K562 (cell line): Measurements from ENCODE around the gene SRC. TPM values are rescaled to one million over a fixed set of nuclear protein-coding genes. Genes with fewer than 3 reads are reported as not detected.

Experiments used
- CXXC5 ChIP-seq: fragments of 250-450 bp; sonication (Bioruptor Pico); IDR thresholded peaks from 2 replicates; pipeline ENCODE4 v1.8.0; 2022; ENCODE audit warnings: inconsistent platforms, mild to moderate bottlenecking, moderate library complexity
- FOXP1 ChIP-seq: sonication (generic); formaldehyde crosslinking; IDR thresholded peaks from 2 replicates; pipeline ENCODE4 v1.8.0; 2022; ENCODE audit warnings: mild to moderate bottlenecking, missing genetic modification reagents
- HEY1 ChIP-seq: fragments of 250-450 bp; sonication (Bioruptor Pico); IDR thresholded peaks from 2 replicates; pipeline ENCODE4 v1.5.0; 2020; ENCODE audit warnings: mild to moderate bottlenecking, moderate library complexity, borderline replicate concordance
- MEIS2 ChIP-seq: fragments of 450-650 bp; IDR thresholded peaks from 2 replicates; pipeline ENCODE4 v1.6.1; 2014; ENCODE audit warnings: mild to moderate bottlenecking; ENCODE audit not compliant: partially characterized antibody
- NFIC ChIP-seq: fragments of 450-650 bp; IDR thresholded peaks from 2 replicates; pipeline ENCODE4 v1.6.1; 2017; ENCODE audit warnings: mild to moderate bottlenecking, inconsistent platforms
- NR4A1 ChIP-seq, 2 experiments: fragments of 250-450 bp in 1 of 2; fragments of 450-650 bp in 1 of 2; sonication (Bioruptor Pico) in 1 of 2; IDR thresholded peaks; 2 replicates each; pipeline versions ENCODE4 v1.4.0 to v1.6.1; 2016 to 2020; ENCODE audit warnings: mild to moderate bottlenecking in 2 of 2, missing compliant biosample characterization in 1 of 2, missing genetic modification characterization in 1 of 2, moderate library complexity in 1 of 2
- RBM15 ChIP-seq: fragments of 200-400 bp; formaldehyde crosslinking; IDR thresholded peaks from 2 replicates; pipeline ENCODE4 v1.6.1; 2018; ENCODE audit warnings: mild to moderate bottlenecking, low read length, moderate library complexity; ENCODE audit not compliant: insufficient read depth
- RBM22 ChIP-seq: fragments of 200-400 bp; formaldehyde crosslinking; IDR thresholded peaks from 2 replicates; pipeline ENCODE4 v1.6.1; 2018; ENCODE audit warnings: low read length, low read depth; ENCODE audit not compliant: poor library complexity, severe bottlenecking
- TRIM28 ChIP-seq: fragments of 450-650 bp; IDR thresholded peaks from 2 replicates; pipeline ENCODE4 v1.6.1; 2017
- ZZZ3 ChIP-seq: fragments of 450-650 bp; IDR thresholded peaks from 2 replicates; pipeline ENCODE4 v1.6.1; 2016; ENCODE audit warnings: antibody characterized with exemption, mild to moderate bottlenecking, moderate library complexity
- polyA plus RNA-seq, 8 experiments: library from polyadenylated mRNA; depleted of rRNA in 4 of 8; stranded (reverse) in 5 of 8; unstranded in 3 of 8; fragments of >200 nt; fragmentation: Nextera tagmentation in 2 of 8; fragmentation: Illumina TruSeq in 1 of 8; extraction: Ambion mirVana in 2 of 8; extraction: Trizol in 1 of 8; gene quantifications; 2 replicates each; pipeline versions ENCODE4 v1.2.1 to v1.2.3, GENCODE V29; 2011 to 2014; ENCODE audit warnings: inconsistent platforms in 1 of 8, missing spikeins in 1 of 8
- total RNA-seq, 7 experiments: library from RNA; depleted of rRNA in 6 of 7; stranded (reverse); fragments of >200 nt in 6 of 7; fragmentation: Illumina TruSeq in 2 of 7; extraction: Trizol in 2 of 7; gene quantifications; 2 replicates each; pipeline versions ENCODE4 v1.2.1 to v1.2.3, GENCODE V29; 2011 to 2021; ENCODE audit warnings: low replicate concordance in 1 of 7
- TF ChIP-seq, protein P1 (sequence below): fragments of 200-600 bp; sonication (generic); IDR thresholded peaks from one replicate; pipeline ENCODE4 v1.6.1; 2012; ENCODE audit warnings: mild to moderate bottlenecking, low read depth, low read length, inconsistent platforms

SRC gene
- total and polyA plus RNA-seq, 9 of the 15 experiments (the other 6 are each of a cell fraction or from before 2014, with no cell fraction given): 0.06 to 8.5 (median 3.1) TPM

DNA sequence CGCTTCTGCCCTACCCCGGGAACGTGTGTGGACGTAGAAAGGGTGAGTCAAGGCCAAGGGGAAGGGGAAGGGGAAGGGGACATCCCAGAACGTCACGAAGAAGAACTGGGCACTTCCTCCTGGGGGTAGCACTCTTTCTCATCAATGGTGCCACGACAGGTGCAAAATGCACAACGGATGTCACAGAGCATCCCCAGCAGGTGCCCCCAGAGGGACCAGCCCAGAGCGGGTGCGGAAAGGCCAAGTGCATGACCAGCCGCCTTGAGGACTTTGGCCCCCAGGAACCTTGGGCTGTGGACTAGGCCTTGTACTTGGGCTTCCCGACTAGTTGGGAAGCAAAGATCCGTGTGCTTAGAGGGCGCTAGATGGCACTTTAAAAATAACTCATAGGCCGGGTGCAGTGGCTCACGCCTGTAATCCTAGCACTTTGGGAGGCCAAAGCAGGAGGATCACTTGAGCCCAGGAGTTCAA is 12.1 kb upstream of the SRC start (continued):
- TF ChIP-seq, protein P1, sequence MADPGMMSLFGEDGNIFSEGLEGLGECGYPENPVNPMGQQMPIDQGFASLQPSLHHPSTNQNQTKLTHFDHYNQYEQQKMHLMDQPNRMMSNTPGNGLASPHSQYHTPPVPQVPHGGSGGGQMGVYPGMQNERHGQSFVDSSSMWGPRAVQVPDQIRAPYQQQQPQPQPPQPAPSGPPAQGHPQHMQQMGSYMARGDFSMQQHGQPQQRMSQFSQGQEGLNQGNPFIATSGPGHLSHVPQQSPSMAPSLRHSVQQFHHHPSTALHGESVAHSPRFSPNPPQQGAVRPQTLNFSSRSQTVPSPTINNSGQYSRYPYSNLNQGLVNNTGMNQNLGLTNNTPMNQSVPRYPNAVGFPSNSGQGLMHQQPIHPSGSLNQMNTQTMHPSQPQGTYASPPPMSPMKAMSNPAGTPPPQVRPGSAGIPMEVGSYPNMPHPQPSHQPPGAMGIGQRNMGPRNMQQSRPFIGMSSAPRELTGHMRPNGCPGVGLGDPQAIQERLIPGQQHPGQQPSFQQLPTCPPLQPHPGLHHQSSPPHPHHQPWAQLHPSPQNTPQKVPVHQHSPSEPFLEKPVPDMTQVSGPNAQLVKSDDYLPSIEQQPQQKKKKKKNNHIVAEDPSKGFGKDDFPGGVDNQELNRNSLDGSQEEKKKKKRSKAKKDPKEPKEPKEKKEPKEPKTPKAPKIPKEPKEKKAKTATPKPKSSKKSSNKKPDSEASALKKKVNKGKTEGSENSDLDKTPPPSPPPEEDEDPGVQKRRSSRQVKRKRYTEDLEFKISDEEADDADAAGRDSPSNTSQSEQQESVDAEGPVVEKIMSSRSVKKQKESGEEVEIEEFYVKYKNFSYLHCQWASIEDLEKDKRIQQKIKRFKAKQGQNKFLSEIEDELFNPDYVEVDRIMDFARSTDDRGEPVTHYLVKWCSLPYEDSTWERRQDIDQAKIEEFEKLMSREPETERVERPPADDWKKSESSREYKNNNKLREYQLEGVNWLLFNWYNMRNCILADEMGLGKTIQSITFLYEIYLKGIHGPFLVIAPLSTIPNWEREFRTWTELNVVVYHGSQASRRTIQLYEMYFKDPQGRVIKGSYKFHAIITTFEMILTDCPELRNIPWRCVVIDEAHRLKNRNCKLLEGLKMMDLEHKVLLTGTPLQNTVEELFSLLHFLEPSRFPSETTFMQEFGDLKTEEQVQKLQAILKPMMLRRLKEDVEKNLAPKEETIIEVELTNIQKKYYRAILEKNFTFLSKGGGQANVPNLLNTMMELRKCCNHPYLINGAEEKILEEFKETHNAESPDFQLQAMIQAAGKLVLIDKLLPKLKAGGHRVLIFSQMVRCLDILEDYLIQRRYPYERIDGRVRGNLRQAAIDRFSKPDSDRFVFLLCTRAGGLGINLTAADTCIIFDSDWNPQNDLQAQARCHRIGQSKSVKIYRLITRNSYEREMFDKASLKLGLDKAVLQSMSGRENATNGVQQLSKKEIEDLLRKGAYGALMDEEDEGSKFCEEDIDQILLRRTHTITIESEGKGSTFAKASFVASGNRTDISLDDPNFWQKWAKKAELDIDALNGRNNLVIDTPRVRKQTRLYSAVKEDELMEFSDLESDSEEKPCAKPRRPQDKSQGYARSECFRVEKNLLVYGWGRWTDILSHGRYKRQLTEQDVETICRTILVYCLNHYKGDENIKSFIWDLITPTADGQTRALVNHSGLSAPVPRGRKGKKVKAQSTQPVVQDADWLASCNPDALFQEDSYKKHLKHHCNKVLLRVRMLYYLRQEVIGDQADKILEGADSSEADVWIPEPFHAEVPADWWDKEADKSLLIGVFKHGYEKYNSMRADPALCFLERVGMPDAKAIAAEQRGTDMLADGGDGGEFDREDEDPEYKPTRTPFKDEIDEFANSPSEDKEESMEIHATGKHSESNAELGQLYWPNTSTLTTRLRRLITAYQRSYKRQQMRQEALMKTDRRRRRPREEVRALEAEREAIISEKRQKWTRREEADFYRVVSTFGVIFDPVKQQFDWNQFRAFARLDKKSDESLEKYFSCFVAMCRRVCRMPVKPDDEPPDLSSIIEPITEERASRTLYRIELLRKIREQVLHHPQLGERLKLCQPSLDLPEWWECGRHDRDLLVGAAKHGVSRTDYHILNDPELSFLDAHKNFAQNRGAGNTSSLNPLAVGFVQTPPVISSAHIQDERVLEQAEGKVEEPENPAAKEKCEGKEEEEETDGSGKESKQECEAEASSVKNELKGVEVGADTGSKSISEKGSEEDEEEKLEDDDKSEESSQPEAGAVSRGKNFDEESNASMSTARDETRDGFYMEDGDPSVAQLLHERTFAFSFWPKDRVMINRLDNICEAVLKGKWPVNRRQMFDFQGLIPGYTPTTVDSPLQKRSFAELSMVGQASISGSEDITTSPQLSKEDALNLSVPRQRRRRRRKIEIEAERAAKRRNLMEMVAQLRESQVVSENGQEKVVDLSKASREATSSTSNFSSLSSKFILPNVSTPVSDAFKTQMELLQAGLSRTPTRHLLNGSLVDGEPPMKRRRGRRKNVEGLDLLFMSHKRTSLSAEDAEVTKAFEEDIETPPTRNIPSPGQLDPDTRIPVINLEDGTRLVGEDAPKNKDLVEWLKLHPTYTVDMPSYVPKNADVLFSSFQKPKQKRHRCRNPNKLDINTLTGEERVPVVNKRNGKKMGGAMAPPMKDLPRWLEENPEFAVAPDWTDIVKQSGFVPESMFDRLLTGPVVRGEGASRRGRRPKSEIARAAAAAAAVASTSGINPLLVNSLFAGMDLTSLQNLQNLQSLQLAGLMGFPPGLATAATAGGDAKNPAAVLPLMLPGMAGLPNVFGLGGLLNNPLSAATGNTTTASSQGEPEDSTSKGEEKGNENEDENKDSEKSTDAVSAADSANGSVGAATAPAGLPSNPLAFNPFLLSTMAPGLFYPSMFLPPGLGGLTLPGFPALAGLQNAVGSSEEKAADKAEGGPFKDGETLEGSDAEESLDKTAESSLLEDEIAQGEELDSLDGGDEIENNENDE: no peak
- TF ChIP-seq CXXC5 (CRISPR knock-in tag) (no peak), RBM22 (no peak), FOXP1 (CRISPR knock-in tag) (no peak), NR4A1 (CRISPR knock-in tag; IDR thresholded peaks at IDR 0.05) (no peak), NR4A1 (tag; IDR thresholded peaks at IDR 0.05) (no peak), MEIS2 (no peak), TRIM28 (no peak), RBM15 (no peak), ZZZ3 (no peak), NFIC (no peak), HEY1 (no peak)
